Measurements from ENCODE around the gene IGSF6.
"Not testable (repeated sequence)": the region's sequence is repeated elsewhere in the genome, so short reads cannot be mapped to it uniquely, and the experiment has no call there.

Gene IGSF6

DNA sequence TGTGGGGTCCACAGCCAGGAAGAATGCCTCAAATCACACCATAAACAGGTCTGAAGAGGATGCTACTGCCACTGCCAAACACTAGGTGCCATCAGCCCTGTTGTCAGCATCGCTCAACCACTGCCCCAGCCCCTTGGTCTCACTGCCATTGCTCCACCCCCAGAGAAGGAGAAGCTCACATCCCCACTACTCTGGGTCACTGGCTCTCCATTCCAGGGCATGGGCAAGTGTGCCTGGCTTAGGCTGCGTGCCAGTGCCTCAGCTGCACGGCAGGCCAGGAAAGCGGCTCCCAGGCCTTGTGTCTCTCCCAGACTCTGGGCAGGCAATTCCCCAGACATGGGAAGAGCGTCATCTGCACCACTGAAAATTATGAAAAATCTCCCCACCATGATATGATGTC, 1.2 kb upstream of the IGSF6 start:
- no peak overlapping the region for H3K4me3 ChIP-seq (replicated peaks; ENCODE audit: low read depth, low read length)
- DNase-seq (ENCODE audit: extremely low read depth, low read depth): no peak
- TF ChIP-seq, protein P1, sequence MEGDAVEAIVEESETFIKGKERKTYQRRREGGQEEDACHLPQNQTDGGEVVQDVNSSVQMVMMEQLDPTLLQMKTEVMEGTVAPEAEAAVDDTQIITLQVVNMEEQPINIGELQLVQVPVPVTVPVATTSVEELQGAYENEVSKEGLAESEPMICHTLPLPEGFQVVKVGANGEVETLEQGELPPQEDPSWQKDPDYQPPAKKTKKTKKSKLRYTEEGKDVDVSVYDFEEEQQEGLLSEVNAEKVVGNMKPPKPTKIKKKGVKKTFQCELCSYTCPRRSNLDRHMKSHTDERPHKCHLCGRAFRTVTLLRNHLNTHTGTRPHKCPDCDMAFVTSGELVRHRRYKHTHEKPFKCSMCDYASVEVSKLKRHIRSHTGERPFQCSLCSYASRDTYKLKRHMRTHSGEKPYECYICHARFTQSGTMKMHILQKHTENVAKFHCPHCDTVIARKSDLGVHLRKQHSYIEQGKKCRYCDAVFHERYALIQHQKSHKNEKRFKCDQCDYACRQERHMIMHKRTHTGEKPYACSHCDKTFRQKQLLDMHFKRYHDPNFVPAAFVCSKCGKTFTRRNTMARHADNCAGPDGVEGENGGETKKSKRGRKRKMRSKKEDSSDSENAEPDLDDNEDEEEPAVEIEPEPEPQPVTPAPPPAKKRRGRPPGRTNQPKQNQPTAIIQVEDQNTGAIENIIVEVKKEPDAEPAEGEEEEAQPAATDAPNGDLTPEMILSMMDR (IDR thresholded peaks at IDR 0.05; ENCODE audit: low read depth, low read length, missing control alignments): no peak

DNA sequence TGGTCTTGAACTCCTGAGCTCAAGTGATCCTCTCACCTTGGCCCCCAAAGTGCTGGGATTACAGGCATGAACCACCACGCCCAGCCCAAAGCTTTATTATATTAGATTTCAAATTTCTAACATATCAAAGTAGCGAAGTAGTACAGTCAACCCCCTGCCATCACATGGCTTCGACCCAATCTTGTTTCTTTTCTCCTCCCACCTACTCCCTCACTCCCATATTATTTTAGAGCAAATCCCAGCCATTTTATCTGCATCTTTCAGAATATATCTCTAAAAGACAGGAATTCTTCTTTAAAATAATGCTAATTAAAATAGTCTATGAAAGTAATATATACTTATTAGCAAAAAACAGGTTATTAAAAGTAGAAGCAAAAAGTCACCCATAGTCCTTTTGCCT, 893 bp downstream of the IGSF6 start:
- no peak overlapping the region for H3K4me3 ChIP-seq (replicated peaks; ENCODE audit: low read depth, low read length)
- TF ChIP-seq, protein P1 (IDR thresholded peaks at IDR 0.05; ENCODE audit: low read depth, low read length, missing control alignments): no peak
- no peak for DNase-seq (ENCODE audit: extremely low read depth, low read depth)

DNA sequence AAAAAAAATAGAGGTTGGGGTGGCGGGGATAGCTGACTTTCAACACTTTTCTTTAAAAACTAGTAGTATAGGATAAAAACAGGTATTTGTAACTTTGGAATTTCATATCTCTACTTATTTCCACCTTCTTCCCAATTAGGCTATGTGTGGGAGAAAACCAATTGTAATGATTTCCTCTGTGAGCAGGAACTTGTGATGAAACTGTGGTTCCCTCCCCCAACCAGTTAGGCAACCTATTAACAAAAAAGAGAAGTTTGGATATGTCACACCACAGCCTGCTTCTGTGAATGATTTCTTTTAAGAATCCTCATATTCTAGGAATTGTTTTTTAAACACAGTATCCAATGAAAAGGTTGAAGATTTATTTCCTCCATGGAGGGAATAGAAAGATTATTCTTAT, 1.9 kb downstream of the IGSF6 start:
- DNase-seq (ENCODE audit: extremely low read depth, low read depth): no peak
- no peak overlapping the region for H3K4me3 ChIP-seq (replicated peaks; ENCODE audit: low read depth, low read length)
- TF ChIP-seq, protein P1 (IDR thresholded peaks at IDR 0.05; ENCODE audit: low read depth, low read length, missing control alignments): no peak

DNA sequence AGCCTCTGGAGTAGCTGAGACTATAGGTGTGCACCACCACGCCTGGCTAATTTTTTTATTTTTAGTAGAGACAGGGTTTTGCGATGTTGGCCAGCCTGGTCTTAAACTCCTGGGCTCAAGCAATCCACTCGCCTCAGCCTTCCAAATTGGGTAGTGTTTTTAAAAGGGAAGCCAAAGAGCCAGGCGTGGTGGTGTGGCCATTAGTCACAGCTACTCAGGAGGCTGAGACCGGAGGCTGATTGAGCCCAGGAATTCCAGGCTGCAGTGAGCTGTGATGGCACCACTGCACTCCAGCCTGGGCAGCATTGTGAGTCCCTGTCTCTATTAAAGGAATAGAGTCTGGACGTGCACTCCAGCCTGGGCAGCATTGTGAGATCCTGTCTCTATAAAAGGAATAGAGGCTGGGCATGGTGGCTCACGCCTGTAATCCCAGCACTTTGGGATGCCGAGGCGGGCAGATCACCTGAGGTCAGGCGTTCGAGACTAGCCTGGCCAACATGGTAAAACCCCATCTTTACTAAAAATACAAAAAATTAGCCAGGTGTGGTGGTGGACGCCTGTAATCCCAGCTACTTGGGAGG, 2.5 kb downstream of the IGSF6 start:
- not testable (repeated sequence) for DNase-seq (ENCODE audit: extremely low read depth, low read depth); H3K4me3 ChIP-seq (replicated peaks; ENCODE audit: low read depth, low read length)

DNA sequence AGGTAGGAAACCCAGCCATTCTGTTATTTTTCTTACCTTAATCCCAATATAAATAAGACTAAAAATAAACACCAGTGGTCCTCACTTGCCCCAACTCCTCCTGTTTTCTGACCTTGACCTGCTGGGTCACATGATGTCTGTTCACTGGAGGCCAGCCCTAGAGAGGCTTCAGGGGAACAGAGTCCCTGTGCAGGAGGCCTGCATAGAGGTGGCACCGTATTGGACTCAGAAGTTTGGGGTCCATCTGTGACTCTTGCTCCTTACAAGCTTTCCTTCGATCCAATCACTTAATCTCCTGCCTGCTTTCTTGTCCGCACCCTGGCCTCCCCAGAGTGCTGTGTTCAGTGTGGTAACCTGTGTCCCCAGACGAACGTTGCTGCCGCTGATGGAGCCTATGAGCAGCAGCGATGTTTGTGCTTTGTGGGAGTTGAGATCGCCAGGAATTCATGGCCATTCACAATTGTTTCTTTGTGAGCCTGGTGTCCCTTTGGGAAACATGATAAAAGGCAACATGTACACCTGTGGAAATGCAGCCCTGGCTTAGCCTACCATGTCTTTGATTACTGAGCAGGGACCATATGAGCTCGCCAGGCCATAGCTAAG, 4.7 kb downstream of the IGSF6 start:
- TF ChIP-seq, protein P1 (IDR thresholded peaks at IDR 0.05; ENCODE audit: low read depth, low read length, missing control alignments): no peak
- H3K4me3 ChIP-seq (replicated peaks; ENCODE audit: low read depth, low read length): no peak overlapping the region
- no peak for DNase-seq (ENCODE audit: extremely low read depth, low read depth)

DNA sequence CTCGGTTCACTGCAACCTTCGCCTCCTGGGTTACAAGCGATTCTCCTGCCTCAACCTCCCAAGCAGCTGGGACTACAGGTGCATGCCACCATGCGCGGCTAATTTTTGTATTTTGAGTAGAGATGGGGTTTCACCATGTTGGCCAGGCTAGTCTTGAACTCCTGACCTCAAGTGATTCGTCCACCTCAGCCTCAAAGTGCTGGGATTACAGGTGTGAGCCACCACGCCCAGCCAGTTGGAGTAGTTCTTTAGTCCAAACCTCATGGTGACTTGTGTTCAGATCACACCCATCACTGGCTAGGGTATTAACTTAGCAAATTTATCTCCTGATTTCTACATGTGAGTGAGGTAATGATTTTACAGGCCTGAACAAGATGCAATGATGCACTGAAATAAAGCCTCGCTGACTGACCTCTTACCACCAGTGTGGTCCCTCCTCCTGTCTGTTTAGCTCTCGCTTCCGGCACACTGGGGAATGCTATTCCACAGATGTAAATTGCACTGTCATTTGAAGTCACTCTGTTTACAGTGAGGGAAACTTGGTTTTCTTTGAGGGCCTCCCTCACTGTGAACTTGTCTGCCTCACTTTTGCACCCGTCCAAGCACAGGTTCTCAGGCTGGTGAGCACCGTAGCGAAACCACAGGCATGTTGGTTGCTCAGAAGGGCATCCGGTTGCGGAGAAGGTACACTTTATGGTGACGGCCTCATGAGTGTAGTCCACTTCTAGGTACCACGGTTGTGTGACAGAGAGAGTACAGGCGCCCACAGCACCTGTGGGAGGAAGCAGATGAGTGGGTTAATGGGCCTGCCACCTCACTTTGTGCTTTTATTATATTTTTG, 5.5 kb downstream of the IGSF6 start:
- no peak for DNase-seq (ENCODE audit: extremely low read depth, low read depth)
- TF ChIP-seq, protein P1 (IDR thresholded peaks at IDR 0.05; ENCODE audit: low read depth, low read length, missing control alignments): no peak

DNA sequence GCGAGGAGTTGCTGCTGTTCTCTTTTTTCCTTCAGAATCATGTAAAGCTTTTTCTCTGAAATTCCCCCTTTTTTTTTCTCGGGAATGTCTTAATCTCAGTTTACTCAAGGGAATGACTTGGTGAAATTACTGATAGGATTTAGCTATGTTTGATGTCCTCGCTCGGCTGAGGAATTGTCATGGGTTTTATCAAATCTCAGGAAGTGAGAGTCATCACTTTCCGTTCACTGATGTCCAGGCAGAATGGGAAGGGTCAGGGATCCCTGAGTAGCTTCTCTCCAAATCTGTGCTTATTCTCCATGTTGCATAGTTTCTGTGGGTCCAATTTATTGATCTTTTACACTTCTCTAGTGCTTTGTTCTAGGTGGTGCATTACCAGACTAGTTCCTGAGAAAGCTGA, 6.3 kb downstream of the IGSF6 start:
- no peak overlapping the region for H3K4me3 ChIP-seq (replicated peaks; ENCODE audit: low read depth, low read length)
- no peak for DNase-seq (ENCODE audit: extremely low read depth, low read depth)
- TF ChIP-seq, protein P1 (IDR thresholded peaks at IDR 0.05; ENCODE audit: low read depth, low read length, missing control alignments): no peak

More for the DNA sequence above, 5.5 kb downstream of the IGSF6 start:
- no peak overlapping the region for H3K4me3 ChIP-seq (replicated peaks; ENCODE audit: low read depth, low read length)
